Measurements from ENCODE around the gene UGT3A2. TPM values are rescaled to one million over a fixed set of nuclear protein-coding genes. Genes with fewer than 3 reads are reported as not detected.

Gene UGT3A2
- total RNA-seq, 1 experiment from 2014 or later: 1.1 TPM

GRCh38 chr5:36009698-36010097, 57.0 kb downstream of the UGT3A2 start:
- DNase-seq (ENCODE audit: low read depth): no peak

- DNase-seq (ENCODE audit: low read depth): no peak
These were observed 59.3 kb downstream of the UGT3A2 start for GRCh38 chr5:36007366-36007765.

- no peak for DNase-seq (ENCODE audit: low read depth)
These were observed 60.5 kb downstream of the UGT3A2 start for GRCh38 chr5:36006163-36006562.

GRCh38 chr5:36001032-36001431, 65.7 kb downstream of the UGT3A2 start:
- DNase-seq (ENCODE audit: low read depth): no peak

- no peak for DNase-seq (ENCODE audit: low read depth)
These were observed 67.1 kb downstream of the UGT3A2 start for GRCh38 chr5:35999547-35999946.

- no peak for DNase-seq (ENCODE audit: low read depth)
These were observed 70.6 kb downstream of the UGT3A2 start for GRCh38 chr5:35996076-35996475.

GRCh38 chr5:35990941-35991611, 75.6 kb downstream of the UGT3A2 start, which contains the start of gene UGT3A1:
Gene UGT3A1 (minus strand): TSS chr5:35991390. CDS start chr5:35991240, 150 bp downstream.
- DNase-seq (ENCODE audit: low read depth): no peak

- no peak for DNase-seq (ENCODE audit: low read depth)
These were observed 76.2 kb downstream of the UGT3A2 start for GRCh38 chr5:35990520-35990919.

GRCh38 chr5:35988529-35988928, 78.2 kb downstream of the UGT3A2 start:
- DNase-seq (ENCODE audit: low read depth): no peak

GRCh38 chr5:35987776-35988175, 78.9 kb downstream of the UGT3A2 start:
- no peak for DNase-seq (ENCODE audit: low read depth)

Other genes starting within 250 kb of the UGT3A2 start
- gene IL7R, start 210.0 kb downstream of the UGT3A2 start, total RNA-seq (2014; rRNA removed): 6.7 and 7.3 TPM in 2 replicates
- 0.26 and 0.52 TPM in 2 replicates for gene CAPSL, start 128.3 kb downstream of the UGT3A2 start, total RNA-seq (2014; rRNA removed)
- not detected in 2 replicates for gene UGT3A1, start 75.5 kb downstream of the UGT3A2 start, total RNA-seq (2014; rRNA removed)
- 14.7 and 15.9 TPM in 2 replicates for gene LMBRD2, start 85.0 kb upstream of the UGT3A2 start, total RNA-seq (2014; rRNA removed)
- gene SKP2, start 85.2 kb upstream of the UGT3A2 start, total RNA-seq (2014; rRNA removed): 62.6 and 88.0 TPM in 2 replicates
- 20.5 and 22.2 TPM in 2 replicates for gene NADK2, start 175.0 kb upstream of the UGT3A2 start, total RNA-seq (2014; rRNA removed)
- 0.83 and 2.1 TPM in 2 replicates for gene RANBP3L, start 235.0 kb upstream of the UGT3A2 start, total RNA-seq (2014; rRNA removed)